IMR-90 (cell line): ENCODE data around the gene RAB23.

Source experiments
- MXI1 ChIP-seq: IDR thresholded peaks from 2 replicates; pipeline ENCODE4 v1.6.1; 2012; ENCODE audit warnings: low read depth, mild to moderate bottlenecking, low read length, moderate library complexity, borderline replicate concordance
- POLR2A ChIP-seq: IDR thresholded peaks from 2 replicates; pipeline ENCODE4 v1.6.1; 2012; ENCODE audit warnings: mild to moderate bottlenecking, low read depth, low read length
- RAD21 ChIP-seq: IDR thresholded peaks from 2 replicates; pipeline ENCODE4 v1.6.1; 2012; ENCODE audit warnings: low read length, improper control_type of control experiment
- SMC3 ChIP-seq: fragments of 150-350 bp; IDR thresholded peaks from 2 replicates; pipeline ENCODE4 v1.6.1; 2016; ENCODE audit warnings: low read depth, mild to moderate bottlenecking, antibody characterized with exemption, low read length, moderate library complexity
- TF ChIP-seq, protein P1 (sequence below): conservative IDR thresholded peaks from 2 replicates; pipeline ENCODE4 v1.5.1; 2012; ENCODE audit warnings: mild to moderate bottlenecking, low read depth, low read length, improper control_type of control experiment

DNA sequence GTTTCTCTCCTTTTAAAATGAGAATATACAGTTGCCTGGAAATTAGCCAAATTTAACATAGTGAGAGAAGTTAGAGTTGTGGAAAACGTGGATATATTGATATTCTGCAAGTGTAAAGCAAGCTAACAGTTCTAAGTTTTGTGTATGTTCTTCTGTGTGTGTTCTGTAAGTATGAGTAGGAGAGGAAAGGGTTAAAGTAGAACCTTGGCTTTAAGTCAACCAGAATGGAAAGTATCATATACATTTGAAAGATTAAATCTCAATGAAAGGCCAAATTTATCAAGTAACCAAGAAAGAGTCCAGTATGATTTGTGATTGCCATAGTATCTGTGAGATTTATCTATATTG lies 80.0 kb downstream of the RAB23 start:
- TF ChIP-seq, protein P1, sequence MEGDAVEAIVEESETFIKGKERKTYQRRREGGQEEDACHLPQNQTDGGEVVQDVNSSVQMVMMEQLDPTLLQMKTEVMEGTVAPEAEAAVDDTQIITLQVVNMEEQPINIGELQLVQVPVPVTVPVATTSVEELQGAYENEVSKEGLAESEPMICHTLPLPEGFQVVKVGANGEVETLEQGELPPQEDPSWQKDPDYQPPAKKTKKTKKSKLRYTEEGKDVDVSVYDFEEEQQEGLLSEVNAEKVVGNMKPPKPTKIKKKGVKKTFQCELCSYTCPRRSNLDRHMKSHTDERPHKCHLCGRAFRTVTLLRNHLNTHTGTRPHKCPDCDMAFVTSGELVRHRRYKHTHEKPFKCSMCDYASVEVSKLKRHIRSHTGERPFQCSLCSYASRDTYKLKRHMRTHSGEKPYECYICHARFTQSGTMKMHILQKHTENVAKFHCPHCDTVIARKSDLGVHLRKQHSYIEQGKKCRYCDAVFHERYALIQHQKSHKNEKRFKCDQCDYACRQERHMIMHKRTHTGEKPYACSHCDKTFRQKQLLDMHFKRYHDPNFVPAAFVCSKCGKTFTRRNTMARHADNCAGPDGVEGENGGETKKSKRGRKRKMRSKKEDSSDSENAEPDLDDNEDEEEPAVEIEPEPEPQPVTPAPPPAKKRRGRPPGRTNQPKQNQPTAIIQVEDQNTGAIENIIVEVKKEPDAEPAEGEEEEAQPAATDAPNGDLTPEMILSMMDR: no peak
- TF ChIP-seq MXI1 (no peak), RAD21 (no peak), POLR2A (no peak), SMC3 (no peak)
